H9 (cell line): ENCODE results near the gene FYCO1. TPM values are rescaled to one million over a fixed set of nuclear protein-coding genes. Genes with fewer than 3 reads are reported as not detected.

Source experiments
- DNase-seq: peaks from one replicate; pipeline ENCODE4 v3.0.0-alpha.2; 2017
- H2AFZ ChIP-seq: one replicate; pipeline ENCODE4 v1.6.1; 2013; ENCODE audit warnings: mild to moderate bottlenecking, low read length, control low read depth, moderate library complexity
- H2AK5ac ChIP-seq: 2 replicates; pipeline ENCODE4 v1.6.1; 2013; ENCODE audit warnings: low read length, control low read depth, mixed read lengths; ENCODE audit not compliant: insufficient read length
- H2BK120ac ChIP-seq: one replicate; pipeline ENCODE4 v1.6.1; 2013; ENCODE audit warnings: low read depth, mild to moderate bottlenecking, low read length, control low read depth, inconsistent platforms; ENCODE audit not compliant: poor library complexity, severe bottlenecking
- H2BK12ac ChIP-seq: 2 replicates; pipeline ENCODE4 v1.6.1; 2013; ENCODE audit warnings: low read length, control low read depth, mixed read lengths, low read depth; ENCODE audit not compliant: insufficient read length
- H2BK15ac ChIP-seq: 2 replicates; pipeline ENCODE4 v1.6.1; 2013; ENCODE audit warnings: low read depth, low read length, control low read depth
- H2BK20ac ChIP-seq: one replicate; pipeline ENCODE4 v1.6.1; 2013; ENCODE audit warnings: low read depth, mild to moderate bottlenecking, low read length, control low read depth, inconsistent platforms; ENCODE audit not compliant: poor library complexity, severe bottlenecking
- H2BK5ac ChIP-seq: 2 replicates; pipeline ENCODE4 v1.6.1; 2013; ENCODE audit warnings: low read length, control low read depth, mixed read lengths; ENCODE audit not compliant: insufficient read length
- H3K14ac ChIP-seq: 2 replicates; pipeline ENCODE4 v1.6.1; 2013; ENCODE audit warnings: low read length, control low read depth; ENCODE audit not compliant: insufficient read depth
- H3K18ac ChIP-seq: 2 replicates; pipeline ENCODE4 v1.6.1; 2013; ENCODE audit warnings: low read depth, mild to moderate bottlenecking, mixed read lengths, low read length, control low read depth; ENCODE audit not compliant: insufficient read length
- H3K23ac ChIP-seq: 2 replicates; pipeline ENCODE4 v1.6.1; 2013; ENCODE audit warnings: low read length, control low read depth, mixed read lengths, low read depth; ENCODE audit not compliant: insufficient read length
- H3K23me2 ChIP-seq: 2 replicates; pipeline ENCODE4 v1.6.1; 2013; ENCODE audit warnings: low read depth, mild to moderate bottlenecking, mixed read lengths, low read length, control low read depth; ENCODE audit not compliant: insufficient read length, poor library complexity, severe bottlenecking
- H3K27ac ChIP-seq: 2 replicates; pipeline ENCODE4 v1.5.1; 2013; ENCODE audit warnings: low read length, control low read depth, mixed read lengths, low read depth; ENCODE audit not compliant: insufficient read length
- H3K27me3 ChIP-seq: 2 replicates; pipeline ENCODE4 v1.6.1; 2013; ENCODE audit warnings: low read length, control low read depth, inconsistent platforms; ENCODE audit not compliant: insufficient read depth
- H3K4ac ChIP-seq: 2 replicates; pipeline ENCODE4 v1.6.1; 2013; ENCODE audit warnings: low read depth, mild to moderate bottlenecking, control low read depth, inconsistent platforms, low read length, moderate library complexity
- H3K4me1 ChIP-seq: 2 replicates; pipeline ENCODE4 v1.6.1; 2013; ENCODE audit warnings: low read length, control low read depth, inconsistent platforms; ENCODE audit not compliant: insufficient read depth
- H3K4me2 ChIP-seq: 2 replicates; pipeline ENCODE4 v1.6.1; 2013; ENCODE audit warnings: low read length, control low read depth, mixed read lengths; ENCODE audit not compliant: insufficient read length, insufficient read depth
- H3K56ac ChIP-seq: 2 replicates; pipeline ENCODE4 v1.6.1; 2013; ENCODE audit warnings: low read depth, mild to moderate bottlenecking, mixed read lengths, low read length, control low read depth; ENCODE audit not compliant: insufficient read length
- H3K79me1 ChIP-seq: 2 replicates; pipeline ENCODE4 v1.6.1; 2013; ENCODE audit warnings: low read depth, mild to moderate bottlenecking, moderate library complexity, low read length, control low read depth, inconsistent platforms; ENCODE audit not compliant: insufficient read depth, poor library complexity, severe bottlenecking
- H3K79me2 ChIP-seq: 2 replicates; pipeline ENCODE4 v1.6.1; 2013; ENCODE audit warnings: low read length, control low read depth, inconsistent platforms; ENCODE audit not compliant: insufficient read depth
- H3K9ac ChIP-seq: 2 replicates; pipeline ENCODE4 v1.6.1; 2013; ENCODE audit warnings: low read length, control low read depth, mixed read lengths; ENCODE audit not compliant: insufficient read length; ENCODE audit errors: extremely low read depth
- H3K9me3 ChIP-seq: one replicate; pipeline ENCODE4 v1.6.1; 2013; ENCODE audit warnings: low read depth, low read length, inconsistent platforms; ENCODE audit not compliant: control insufficient read depth
- H3T11ph ChIP-seq: one replicate; pipeline ENCODE4 v1.6.1; 2013; ENCODE audit warnings: mild to moderate bottlenecking, low read length, control low read depth, inconsistent platforms
- H4K20me1 ChIP-seq: one replicate; pipeline ENCODE4 v1.6.1; 2013; ENCODE audit not compliant: control insufficient read depth, insufficient read length, insufficient read depth
- H4K5ac ChIP-seq: 2 replicates; pipeline ENCODE4 v1.6.1; 2013; ENCODE audit warnings: low read depth, mild to moderate bottlenecking, mixed read lengths, low read length, control low read depth; ENCODE audit not compliant: insufficient read length
- H4K8ac ChIP-seq: replicated peaks from 2 replicates; pipeline ENCODE4 v1.6.1; 2013; ENCODE audit warnings: low read length, control low read depth, mixed read lengths, low read depth; ENCODE audit not compliant: insufficient read length
- H4K91ac ChIP-seq: 2 replicates; pipeline ENCODE4 v1.6.1; 2013; ENCODE audit warnings: low read depth, mild to moderate bottlenecking, moderate library complexity, mixed read lengths, low read length, control low read depth; ENCODE audit not compliant: insufficient read length
- H3K27ac Mint-ChIP-seq, 3 experiments: 2 replicates in 2 of 3; 3 replicates in 1 of 3; pipeline ENCODE4 v1.8.0; 2020 to 2021; ENCODE audit warnings: mixed read lengths in 3 of 3, mild to moderate bottlenecking in 1 of 3, moderate library complexity in 1 of 3
- H3K27me3 Mint-ChIP-seq: 2 replicates; pipeline ENCODE4 v1.8.0; 2021; ENCODE audit warnings: low read depth, mild to moderate bottlenecking, moderate library complexity, mixed read lengths
- H3K36me3 Mint-ChIP-seq, 3 experiments: 2 replicates in 2 of 3; 3 replicates in 1 of 3; pipeline ENCODE4 v1.8.0; 2020 to 2021; ENCODE audit warnings: low read depth in 3 of 3, mixed read lengths in 3 of 3; ENCODE audit not compliant: insufficient read depth in 1 of 3
- H3K4me1 Mint-ChIP-seq, 2 experiments: 2 replicates each; pipeline ENCODE4 v1.8.0; 2020; ENCODE audit warnings: mixed read lengths in 2 of 2
- H3K4me3 Mint-ChIP-seq, 2 experiments: 2 replicates in 1 of 2; 3 replicates in 1 of 2; pipeline ENCODE4 v1.8.0; 2020 to 2021; ENCODE audit warnings: mild to moderate bottlenecking in 2 of 2, mixed read lengths in 2 of 2, moderate library complexity in 1 of 2
- H3K9me3 Mint-ChIP-seq, 2 experiments: 2 replicates in 1 of 2; 3 replicates in 1 of 2; pipeline ENCODE4 v1.8.0; 2020; ENCODE audit warnings: mild to moderate bottlenecking in 2 of 2, mixed read lengths in 2 of 2, moderate library complexity in 1 of 2
- WGBS: extraction: QIAGEN DNeasy Blood & Tissue Kit; methylation state at CpG from one replicate; pipeline ENCODE4 v1.1.7; 2013; ENCODE audit warnings: missing lambda C conversion rate, low lambda C conversion rate, mixed read lengths; ENCODE audit not compliant: insufficient read length; ENCODE audit errors: extremely low coverage; 5-methylcytosine and 5-hydroxymethylcytosine counted together
- total RNA-seq: library from RNA; stranded (reverse); gene quantifications from 2 replicates; pipeline ENCODE4 v1.2.1, GENCODE V29; 2021
- TF ChIP-seq, protein P1 (sequence below): fragments of 200-600 bp; sonication (generic); conservative IDR thresholded peaks from 3 replicates; pipeline ENCODE4 v1.8.0; 2021; ENCODE audit warnings: antibody characterized with exemption, mild to moderate bottlenecking

FYCO1 gene
- total RNA-seq, 1 experiment from 2014 or later = 10.4 TPM

GRCh38 chr3:45980819-45981218 is 14.8 kb downstream of the FYCO1 start:
- no peak overlapping the region for H2BK15ac ChIP-seq
- Mint-ChIP-seq H3K4me1 (no peaks in the 10 kb centered on the region), H3K36me3 (peaks cover 11 to 76% (median 61%) of the 10 kb centered on the region in 3 experiments; a peak in 6 of 7 replicates), H3K9me3 (no peaks in the 10 kb centered on the region), H3K27me3 (no peaks in the 10 kb centered on the region), H3K4me3 (no peak overlapping the region), H3K27ac (no peak overlapping the region)
- no peak overlapping the region for H2BK5ac ChIP-seq
- no peaks in the 10 kb centered on the region for H3K23me2 ChIP-seq
- no peaks in the 10 kb centered on the region for H3K9me3 ChIP-seq
- no peak overlapping the region for H2BK12ac ChIP-seq
- H2AFZ ChIP-seq = no peak overlapping the region
- no peak overlapping the region for H2AK5ac ChIP-seq
- no peak overlapping the region for H3K14ac ChIP-seq
- no peaks in the 10 kb centered on the region for H3K27me3 ChIP-seq
- H4K5ac ChIP-seq = no peak overlapping the region
- no peak overlapping the region for H3T11ph ChIP-seq
- no peak overlapping the region for H3K27ac ChIP-seq
- H3K23ac ChIP-seq = no peak overlapping the region
- H3K9ac ChIP-seq = no peak overlapping the region
- no peak overlapping the region for H3K18ac ChIP-seq
- no peak overlapping the region for H3K56ac ChIP-seq
- no peak overlapping the region for H2BK20ac ChIP-seq
- no peaks in the 10 kb centered on the region for H3K4me1 ChIP-seq
- H3K4me2 ChIP-seq = no peak overlapping the region
- H2BK120ac ChIP-seq = no peak overlapping the region
- no peak for DNase-seq
- H4K20me1 ChIP-seq = peaks cover 3% of the 10 kb centered on the region
- no peaks in the 10 kb centered on the region for H3K79me1 ChIP-seq
- H4K91ac ChIP-seq = no peak overlapping the region
- no peak overlapping the region for H3K4ac ChIP-seq
- H4K8ac ChIP-seq = no peak overlapping the region
- no peaks in the 10 kb centered on the region; the same call in none of the 2 replicates for H3K79me2 ChIP-seq
- TF ChIP-seq, protein P1, sequence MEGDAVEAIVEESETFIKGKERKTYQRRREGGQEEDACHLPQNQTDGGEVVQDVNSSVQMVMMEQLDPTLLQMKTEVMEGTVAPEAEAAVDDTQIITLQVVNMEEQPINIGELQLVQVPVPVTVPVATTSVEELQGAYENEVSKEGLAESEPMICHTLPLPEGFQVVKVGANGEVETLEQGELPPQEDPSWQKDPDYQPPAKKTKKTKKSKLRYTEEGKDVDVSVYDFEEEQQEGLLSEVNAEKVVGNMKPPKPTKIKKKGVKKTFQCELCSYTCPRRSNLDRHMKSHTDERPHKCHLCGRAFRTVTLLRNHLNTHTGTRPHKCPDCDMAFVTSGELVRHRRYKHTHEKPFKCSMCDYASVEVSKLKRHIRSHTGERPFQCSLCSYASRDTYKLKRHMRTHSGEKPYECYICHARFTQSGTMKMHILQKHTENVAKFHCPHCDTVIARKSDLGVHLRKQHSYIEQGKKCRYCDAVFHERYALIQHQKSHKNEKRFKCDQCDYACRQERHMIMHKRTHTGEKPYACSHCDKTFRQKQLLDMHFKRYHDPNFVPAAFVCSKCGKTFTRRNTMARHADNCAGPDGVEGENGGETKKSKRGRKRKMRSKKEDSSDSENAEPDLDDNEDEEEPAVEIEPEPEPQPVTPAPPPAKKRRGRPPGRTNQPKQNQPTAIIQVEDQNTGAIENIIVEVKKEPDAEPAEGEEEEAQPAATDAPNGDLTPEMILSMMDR = no peak
- WGBS = no CpG with 5 or more reads among the region's 2 CpGs
